ENCODE results near the gene ASB5.

- TF ChIP-seq, protein P1, sequence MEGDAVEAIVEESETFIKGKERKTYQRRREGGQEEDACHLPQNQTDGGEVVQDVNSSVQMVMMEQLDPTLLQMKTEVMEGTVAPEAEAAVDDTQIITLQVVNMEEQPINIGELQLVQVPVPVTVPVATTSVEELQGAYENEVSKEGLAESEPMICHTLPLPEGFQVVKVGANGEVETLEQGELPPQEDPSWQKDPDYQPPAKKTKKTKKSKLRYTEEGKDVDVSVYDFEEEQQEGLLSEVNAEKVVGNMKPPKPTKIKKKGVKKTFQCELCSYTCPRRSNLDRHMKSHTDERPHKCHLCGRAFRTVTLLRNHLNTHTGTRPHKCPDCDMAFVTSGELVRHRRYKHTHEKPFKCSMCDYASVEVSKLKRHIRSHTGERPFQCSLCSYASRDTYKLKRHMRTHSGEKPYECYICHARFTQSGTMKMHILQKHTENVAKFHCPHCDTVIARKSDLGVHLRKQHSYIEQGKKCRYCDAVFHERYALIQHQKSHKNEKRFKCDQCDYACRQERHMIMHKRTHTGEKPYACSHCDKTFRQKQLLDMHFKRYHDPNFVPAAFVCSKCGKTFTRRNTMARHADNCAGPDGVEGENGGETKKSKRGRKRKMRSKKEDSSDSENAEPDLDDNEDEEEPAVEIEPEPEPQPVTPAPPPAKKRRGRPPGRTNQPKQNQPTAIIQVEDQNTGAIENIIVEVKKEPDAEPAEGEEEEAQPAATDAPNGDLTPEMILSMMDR (conservative IDR thresholded peaks at IDR 0.05 in 1 of 2, IDR thresholded peaks at IDR 0.05 in 1 of 2; ENCODE audit: extremely low read depth in 1 of 2, insufficient read depth in 1 of 2, low read depth in 1 of 2, low read length in 2 of 2) = no peak
- TF ChIP-seq EZH2 (IDR thresholded peaks at IDR 0.05; ENCODE audit: borderline replicate concordance, low read length) = no peak
Measured at GRCh38 chr4:176258135-176258534, 10.9 kb downstream of the ASB5 start.

Measured in mammary epithelial cell (primary cell).